GOT3 (cell line): Measurements from ENCODE around the gene SPATA17.
"Not testable (repeated sequence)": the region's sequence is repeated elsewhere in the genome, so short reads cannot be mapped to it uniquely, and the experiment has no call there.

Source experiments
- DNase-seq: peaks from one replicate; lab custom pipeline; 2025; ENCODE audit warnings: mixed read lengths; lab: John Stamatoyannopoulos, UW

SPATA17 gene

GRCh38 chr1:217674028-217674729, 43.0 kb downstream of the SPATA17 start:
- no peak for DNase-seq

- no peak for DNase-seq
Observed at GRCh38 chr1:217681806-217682205, 50.7 kb downstream of the SPATA17 start.

GRCh38 chr1:217687511-217687910, 56.4 kb downstream of the SPATA17 start:
- no peak for DNase-seq

- DNase-seq: not testable (repeated sequence)
Observed at GRCh38 chr1:217696140-217696539, 65.0 kb downstream of the SPATA17 start.

- DNase-seq: no peak
Observed at GRCh38 chr1:217703326-217703725, 72.2 kb downstream of the SPATA17 start.

- DNase-seq: no peak
Observed at GRCh38 chr1:217712925-217713597, 81.9 kb downstream of the SPATA17 start.

GRCh38 chr1:217715681-217716080, 84.5 kb downstream of the SPATA17 start:
- DNase-seq: no peak

- no peak for DNase-seq
Observed at GRCh38 chr1:217717959-217718358, 86.8 kb downstream of the SPATA17 start.

- DNase-seq: no peak
Observed at GRCh38 chr1:217718873-217719272, 87.7 kb downstream of the SPATA17 start.

GRCh38 chr1:217721692-217722091, 90.5 kb downstream of the SPATA17 start:
- no peak for DNase-seq

- DNase-seq: no peak
Observed at GRCh38 chr1:217734973-217735372, 103.8 kb downstream of the SPATA17 start.

GRCh38 chr1:217747156-217747769, 116.1 kb downstream of the SPATA17 start:
- no peak for DNase-seq

GRCh38 chr1:217769768-217770167, 138.6 kb downstream of the SPATA17 start:
- DNase-seq: no peak

GRCh38 chr1:217770918-217771317, 139.8 kb downstream of the SPATA17 start:
- DNase-seq: no peak

GRCh38 chr1:217776693-217777092, 145.5 kb downstream of the SPATA17 start:
- DNase-seq: no peak

GRCh38 chr1:217781056-217781455, 149.9 kb downstream of the SPATA17 start:
- no peak for DNase-seq

GRCh38 chr1:217791091-217791490, 159.9 kb downstream of the SPATA17 start:
- no peak for DNase-seq

GRCh38 chr1:217805792-217806191, 174.6 kb downstream of the SPATA17 start:
- DNase-seq: no peak

- no peak for DNase-seq
Observed at GRCh38 chr1:217812175-217812574, 181.0 kb downstream of the SPATA17 start.

GRCh38 chr1:217813031-217813430, 181.9 kb downstream of the SPATA17 start:
- no peak for DNase-seq

GRCh38 chr1:217837691-217838090, 206.5 kb downstream of the SPATA17 start:
- no peak for DNase-seq

GRCh38 chr1:217839161-217839560, 208.0 kb downstream of the SPATA17 start:
- no peak for DNase-seq

- DNase-seq: no peak
Observed at GRCh38 chr1:217846733-217847132, 215.6 kb downstream of the SPATA17 start.
